ENCODE results near the gene ZNF582.

ZNF582 gene

GRCh38 chr19:56403764-56404704 is 10.7 kb upstream of the ZNF582 start, which contains the start of gene ZNF583:
ZNF583 (plus strand) TSS chr19:56404332; CDS start chr19:56407115, 2,783 bp downstream.
- no peaks in the 10 kb centered on the region for H3K79me2 ChIP-seq (ENCODE audit: insufficient read depth, low read length)
- peak within 1 kb of the TSS; percentile 30 for H3K27ac ChIP-seq (ENCODE audit: low read depth, low read length, poor library complexity, severe bottlenecking)
- no peaks in the 10 kb centered on the region for H3K9me2 ChIP-seq (ENCODE audit: low read depth, low read length)
- H3K36me3 ChIP-seq (ENCODE audit: insufficient read depth, low read length) = peaks cover 24% of the 10 kb centered on the region
- H3K9ac ChIP-seq (ENCODE audit: low read length) = peak within 1 kb of the TSS; percentile 65
- H2AFZ ChIP-seq (ENCODE audit: low read length) = no peak within 1 kb of the TSS; the same call in 1 of the 2 replicates
- peaks cover 21% of the 10 kb centered on the region for H3K9me3 ChIP-seq (ENCODE audit: low read length)
- no peaks in the 10 kb centered on the region for H3F3A ChIP-seq (ENCODE audit: insufficient read depth, low read length)
- TF ChIP-seq EZH2 (IDR thresholded peaks at IDR 0.05; ENCODE audit: borderline replicate concordance, low read length) (no peak), CTCF (IDR thresholded peaks at IDR 0.05; ENCODE audit: low read length) (no peak)
- H3K27me3 ChIP-seq (ENCODE audit: insufficient read depth, low read length) = no peaks in the 10 kb centered on the region
- H3K4me2 ChIP-seq (ENCODE audit: low read length) = peak within 1 kb of the TSS; percentile 68
- no peaks in the 10 kb centered on the region for H4K20me1 ChIP-seq (ENCODE audit: insufficient read depth, low read length)
- H3K4me1 ChIP-seq (ENCODE audit: insufficient read depth, low read length, severe bottlenecking) = peaks cover 8% of the 10 kb centered on the region
- H3K4me3 ChIP-seq (ENCODE audit: low read depth, low read length, poor library complexity, severe bottlenecking) = peak within 1 kb of the TSS; percentile 69

- H3K27me3 ChIP-seq (ENCODE audit: insufficient read depth, low read length) = no peaks in the 10 kb centered on the region
- no peaks in the 10 kb centered on the region for H4K20me1 ChIP-seq (ENCODE audit: insufficient read depth, low read length)
- peaks cover 8% of the 10 kb centered on the region for H3K4me1 ChIP-seq (ENCODE audit: insufficient read depth, low read length, severe bottlenecking)
- H2AFZ ChIP-seq (ENCODE audit: low read length) = no peak overlapping the region
- H3K27ac ChIP-seq (ENCODE audit: low read depth, low read length, poor library complexity, severe bottlenecking) = no peak overlapping the region
- peak overlapping the region; percentile 65 for H3K9ac ChIP-seq (ENCODE audit: low read length)
- H3K79me2 ChIP-seq (ENCODE audit: insufficient read depth, low read length) = no peaks in the 10 kb centered on the region
- H3K36me3 ChIP-seq (ENCODE audit: insufficient read depth, low read length) = peaks cover 16% of the 10 kb centered on the region
- H3K9me3 ChIP-seq (ENCODE audit: low read length) = peaks cover 15% of the 10 kb centered on the region
- TF ChIP-seq CTCF (IDR thresholded peaks at IDR 0.05; ENCODE audit: low read length) (no peak), EZH2 (IDR thresholded peaks at IDR 0.05; ENCODE audit: borderline replicate concordance, low read length) (no peak)
- peak overlapping the region; percentile 69 for H3K4me3 ChIP-seq (ENCODE audit: low read depth, low read length, poor library complexity, severe bottlenecking)
- no peaks in the 10 kb centered on the region for H3K9me2 ChIP-seq (ENCODE audit: low read depth, low read length)
- no peaks in the 10 kb centered on the region for H3F3A ChIP-seq (ENCODE audit: insufficient read depth, low read length)
- H3K4me2 ChIP-seq (ENCODE audit: low read length) = peak overlapping the region; percentile 68
Measured at GRCh38 chr19:56403261-56403660, 9.9 kb upstream of the ZNF582 start.

- no peaks in the 10 kb centered on the region for H3K79me2 ChIP-seq (ENCODE audit: insufficient read depth, low read length)
- peaks cover 8% of the 10 kb centered on the region for H3K9me3 ChIP-seq (ENCODE audit: low read length)
- H3K27ac ChIP-seq (ENCODE audit: low read depth, low read length, poor library complexity, severe bottlenecking) = no peak overlapping the region
- TF ChIP-seq CTCF (IDR thresholded peaks at IDR 0.05; ENCODE audit: low read length) (no peak), EZH2 (IDR thresholded peaks at IDR 0.05; ENCODE audit: borderline replicate concordance, low read length) (no peak)
- H3K27me3 ChIP-seq (ENCODE audit: insufficient read depth, low read length) = no peaks in the 10 kb centered on the region
- no peak overlapping the region for H3K4me2 ChIP-seq (ENCODE audit: low read length)
- H3F3A ChIP-seq (ENCODE audit: insufficient read depth, low read length) = no peaks in the 10 kb centered on the region
- H2AFZ ChIP-seq (ENCODE audit: low read length) = no peak overlapping the region
- peaks cover 8% of the 10 kb centered on the region for H3K4me1 ChIP-seq (ENCODE audit: insufficient read depth, low read length, severe bottlenecking)
- H3K9me2 ChIP-seq (ENCODE audit: low read depth, low read length) = no peaks in the 10 kb centered on the region
- no peak overlapping the region for H3K9ac ChIP-seq (ENCODE audit: low read length)
- no peaks in the 10 kb centered on the region; the same call in 1 of the 2 replicates for H3K36me3 ChIP-seq (ENCODE audit: insufficient read depth, low read length)
- H4K20me1 ChIP-seq (ENCODE audit: insufficient read depth, low read length) = no peaks in the 10 kb centered on the region
- no peak overlapping the region for H3K4me3 ChIP-seq (ENCODE audit: low read depth, low read length, poor library complexity, severe bottlenecking)
Measured at GRCh38 chr19:56400485-56400884, 7.2 kb upstream of the ZNF582 start.
